ENCODE data around the gene SYNE1.

GRCh38 chr6:152598421-152598820 is 38.7 kb downstream of the SYNE1 start:
- TF ChIP-seq CTCF (IDR thresholded peaks at IDR 0.05) (no peak), TEAD4 (CRISPR knock-in tag; IDR thresholded peaks at IDR 0.05) (no peak), ZNF121 (CRISPR knock-in tag; IDR thresholded peaks at IDR 0.05) (no peak), IRF2 (CRISPR knock-in tag; IDR thresholded peaks at IDR 0.05; ENCODE audit: borderline replicate concordance, low read depth) (no peak)

All from WTC11 (cell line).